ENCODE data around the gene RNF150. TPM values are rescaled to one million over a fixed set of nuclear protein-coding genes. Genes with fewer than 3 reads are reported as not detected.

RNF150 gene
- total and polyA plus RNA-seq, 2 of the 8 experiments (the other 6 are each of a cell fraction or from before 2014, with no cell fraction given): 3.4 to 4.8 TPM

DNA sequence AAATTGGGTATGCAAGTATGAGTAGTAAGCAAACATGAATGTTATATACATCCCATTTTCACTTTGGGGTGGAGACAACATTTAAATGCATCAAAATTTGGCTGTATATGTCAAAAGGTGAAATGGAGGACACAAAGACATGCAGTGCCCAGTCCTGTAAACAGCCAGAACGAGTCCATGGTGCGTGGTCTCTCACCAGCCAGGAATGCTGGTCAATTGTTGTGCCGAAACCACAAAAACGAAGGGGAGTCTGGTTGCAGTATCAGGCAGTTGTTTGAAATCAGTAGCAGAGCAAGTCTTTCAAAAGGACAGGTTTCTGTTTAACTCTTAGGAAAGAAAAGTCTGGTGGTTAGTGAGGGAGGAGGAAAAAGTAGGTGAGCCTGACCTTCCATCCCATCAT, 22.3 kb upstream of the RNF150 start:
- H3K79me2 ChIP-seq (ENCODE audit: control insufficient read depth in 1 of 2, insufficient read depth in 2 of 2, low read length in 2 of 2): no peaks in the 10 kb centered on the region
- no peak for FAIRE-seq
- no peaks in the 10 kb centered on the region for H4K20me1 ChIP-seq (replicated peaks in 1 of 2; ENCODE audit: control insufficient read depth in 1 of 2, insufficient read depth in 2 of 2, low read length in 2 of 2)
- H3K4me3 ChIP-seq (ENCODE audit: extremely low read depth in 1 of 4, insufficient read depth in 2 of 4, low read depth in 3 of 4, low read length in 4 of 4): no peak overlapping the region
- no peaks in the 10 kb centered on the region for H3K23me2 ChIP-seq (ENCODE audit: low read depth, low read length)
- H2BK15ac ChIP-seq (ENCODE audit: low read length): no peak overlapping the region
- ChIA-PET POLR2A (ENCODE audit: partially characterized antibody) (no interaction called here), CTCF (ENCODE audit: partially characterized antibody) (interaction anchor here (0.6 to 1.5 kb wide), 4 partner anchors 40 to 1700 kb away, joined by 3 to 4 read pairs (median 3); no protein-coding TSS in a partner anchor)
- no peak overlapping the region for H3K18ac ChIP-seq (ENCODE audit: extremely low read depth, low read length)
- H3K23ac ChIP-seq (ENCODE audit: insufficient read length): no peak overlapping the region
- H2AK5ac ChIP-seq (ENCODE audit: low read depth, low read length): no peak overlapping the region
- H3K9me3 ChIP-seq (ENCODE audit: insufficient read depth in 2 of 2, low read depth in 1 of 2, low read length in 1 of 2): no peaks in the 10 kb centered on the region
- no peaks in the 10 kb centered on the region for H3K36me3 ChIP-seq (ENCODE audit: control insufficient read depth in 2 of 4, insufficient read depth in 4 of 4, low read length in 3 of 4)
- H4K8ac ChIP-seq (ENCODE audit: extremely low read depth, insufficient read depth, low read length): no peak overlapping the region
- H3K27me3 ChIP-seq (replicated peaks in 1 of 4; ENCODE audit: control insufficient read depth in 3 of 4, extremely low read depth in 1 of 4, insufficient read depth in 3 of 4, low read length in 3 of 4): no peaks in the 10 kb centered on the region
- no peaks in the 10 kb centered on the region for H3K4me1 ChIP-seq (replicated peaks in 1 of 4; ENCODE audit: control insufficient read depth in 3 of 4, insufficient read depth in 4 of 4, low read length in 3 of 4)
- no peak overlapping the region for H3K4ac ChIP-seq (replicated peaks; ENCODE audit: insufficient read length, low read depth, low read length)
- TF ChIP-seq KDM4A (IDR thresholded peaks at IDR 0.05; ENCODE audit: low read depth, low read length, severe bottlenecking) (no peak), TBP (IDR thresholded peaks at IDR 0.05; ENCODE audit: low read depth, low read length) (no peak), NANOG (IDR thresholded peaks at IDR 0.05; ENCODE audit: insufficient read depth, low read depth, low read length, poor library complexity, severe bottlenecking) (no peak), YY1 (IDR thresholded peaks at IDR 0.05; ENCODE audit: low read depth, low read length) (no peak), FOSL1 (IDR thresholded peaks at IDR 0.05; ENCODE audit: insufficient read depth, low read depth, low read length) (no peak)
- 83% methylated on average over 4 of the region's 4 CpGs; no CpG with 5 or more reads in 1 of the 2 experiments for WGBS, 2 experiments (ENCODE audit: extremely low coverage in 1 of 2, insufficient coverage in 1 of 2, insufficient read length in 1 of 2, insufficient replicate concordance in 2 of 2, low coverage in 1 of 2, low lambda C conversion rate in 2 of 2, missing lambda C conversion rate in 1 of 2)
- H2AFZ ChIP-seq (ENCODE audit: low read length): no peak overlapping the region; the same call in 1 of the 2 replicates
- H3K79me1 ChIP-seq (ENCODE audit: low read depth, low read length): no peaks in the 10 kb centered on the region
- H2BK120ac ChIP-seq (replicated peaks; ENCODE audit: low read depth, low read length): no peak overlapping the region
- H2BK20ac ChIP-seq (ENCODE audit: low read length): no peak overlapping the region
- no peak overlapping the region for H4K5ac ChIP-seq (ENCODE audit: insufficient read length, low read depth, low read length)
- no peak overlapping the region for H2BK12ac ChIP-seq (ENCODE audit: low read depth, low read length)
- H3K9ac ChIP-seq (replicated peaks in 1 of 4; ENCODE audit: extremely low read depth in 1 of 4, low read depth in 3 of 4, low read length in 3 of 4): no peak overlapping the region
- no peak overlapping the region for H3K56ac ChIP-seq (replicated peaks; ENCODE audit: insufficient read length, low read depth, low read length)
- DNase-seq (ENCODE audit: low read depth in 1 of 2, low spot score in 2 of 2): no peak
- no peak overlapping the region for H3K14ac ChIP-seq (ENCODE audit: insufficient read length)
- no peak overlapping the region for H2BK5ac ChIP-seq (ENCODE audit: low read depth, low read length)
- no peak overlapping the region for H3K4me2 ChIP-seq (ENCODE audit: insufficient read depth in 1 of 2, low read depth in 2 of 2, low read length in 2 of 2)
- H3K27ac ChIP-seq (ENCODE audit: low read depth, low read length): no peak overlapping the region
- H4K91ac ChIP-seq (replicated peaks; ENCODE audit: insufficient read length, low read length): no peak overlapping the region

All from H1 (cell line).